GM11168 (cell line): ENCODE measurements around the gene PRDM4.
"Not testable (repeated sequence)": the region's sequence is repeated elsewhere in the genome, so short reads cannot be mapped to it uniquely, and the experiment has no call there.

ENCODE experiments used
- in situ Hi-C: fragments of 300-500 bp; cut with MboI; formaldehyde crosslinking; loops from one replicate; pipeline ENCODE4 v1.12.0; 2022; ENCODE audit warnings: low sequenced_read_pairs; ENCODE audit not compliant: unreplicated experiment

PRDM4 gene

DNA sequence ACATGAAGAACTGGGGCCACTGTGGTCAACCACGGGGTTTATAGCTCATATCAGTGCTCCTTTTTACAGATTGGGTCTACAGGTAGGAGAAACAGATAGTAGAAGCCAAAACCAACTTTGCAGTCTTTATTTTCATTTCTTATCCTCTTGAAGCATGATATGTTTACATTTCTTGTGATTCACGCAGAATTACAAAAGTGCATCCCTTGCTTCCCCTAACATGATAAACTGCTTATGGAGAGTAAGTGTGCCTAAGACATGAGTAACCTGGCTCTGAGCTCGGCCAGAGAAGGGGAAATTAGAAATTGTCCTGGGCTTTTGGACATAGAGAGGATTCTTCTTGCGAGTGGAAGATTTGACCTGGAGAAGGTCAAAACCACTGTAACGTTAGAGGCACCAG is 56.9 kb downstream of the PRDM4 start:
- in situ Hi-C loops, result no loop called here

DNA sequence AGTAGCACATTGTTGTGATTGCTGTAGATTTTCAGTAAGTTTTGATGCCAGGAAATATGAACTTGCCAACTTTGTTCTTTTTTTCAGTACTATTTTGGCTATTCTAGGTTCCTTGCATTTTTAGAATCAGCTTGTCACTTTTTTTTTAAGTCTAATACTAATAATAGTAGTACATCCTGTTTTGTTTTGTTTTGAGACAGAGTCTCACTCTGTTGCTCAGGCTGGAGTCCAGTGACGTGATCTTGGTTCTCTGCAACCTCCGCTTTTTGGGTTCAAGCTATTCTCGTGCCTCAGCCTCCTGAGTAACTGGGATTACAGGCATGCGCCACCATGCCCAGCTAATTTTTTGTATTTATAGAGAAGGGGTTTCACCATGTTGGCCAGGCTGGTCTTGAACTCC is 58.8 kb downstream of the PRDM4 start:
- in situ Hi-C loops, result no loop called here

DNA sequence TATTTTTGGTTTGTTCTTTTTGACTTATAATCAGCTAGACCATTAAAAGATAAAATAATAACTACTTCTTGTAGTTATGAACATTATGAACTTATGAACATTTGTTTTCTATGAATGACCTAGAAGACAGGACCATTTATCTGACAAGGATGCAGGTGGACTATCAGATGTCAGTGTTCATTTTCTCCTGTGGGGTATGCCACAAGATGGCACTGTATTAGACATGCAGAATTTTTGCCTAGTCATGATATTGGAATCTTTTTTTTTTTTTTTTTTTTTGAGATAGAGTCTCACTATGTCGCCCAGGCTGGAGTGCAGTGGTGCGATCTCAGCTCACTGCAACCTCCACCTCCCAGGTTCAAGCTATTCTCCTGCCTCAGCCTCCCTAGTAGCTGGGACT is 65.2 kb downstream of the PRDM4 start:
- in situ Hi-C loops, result not testable (repeated sequence)

DNA sequence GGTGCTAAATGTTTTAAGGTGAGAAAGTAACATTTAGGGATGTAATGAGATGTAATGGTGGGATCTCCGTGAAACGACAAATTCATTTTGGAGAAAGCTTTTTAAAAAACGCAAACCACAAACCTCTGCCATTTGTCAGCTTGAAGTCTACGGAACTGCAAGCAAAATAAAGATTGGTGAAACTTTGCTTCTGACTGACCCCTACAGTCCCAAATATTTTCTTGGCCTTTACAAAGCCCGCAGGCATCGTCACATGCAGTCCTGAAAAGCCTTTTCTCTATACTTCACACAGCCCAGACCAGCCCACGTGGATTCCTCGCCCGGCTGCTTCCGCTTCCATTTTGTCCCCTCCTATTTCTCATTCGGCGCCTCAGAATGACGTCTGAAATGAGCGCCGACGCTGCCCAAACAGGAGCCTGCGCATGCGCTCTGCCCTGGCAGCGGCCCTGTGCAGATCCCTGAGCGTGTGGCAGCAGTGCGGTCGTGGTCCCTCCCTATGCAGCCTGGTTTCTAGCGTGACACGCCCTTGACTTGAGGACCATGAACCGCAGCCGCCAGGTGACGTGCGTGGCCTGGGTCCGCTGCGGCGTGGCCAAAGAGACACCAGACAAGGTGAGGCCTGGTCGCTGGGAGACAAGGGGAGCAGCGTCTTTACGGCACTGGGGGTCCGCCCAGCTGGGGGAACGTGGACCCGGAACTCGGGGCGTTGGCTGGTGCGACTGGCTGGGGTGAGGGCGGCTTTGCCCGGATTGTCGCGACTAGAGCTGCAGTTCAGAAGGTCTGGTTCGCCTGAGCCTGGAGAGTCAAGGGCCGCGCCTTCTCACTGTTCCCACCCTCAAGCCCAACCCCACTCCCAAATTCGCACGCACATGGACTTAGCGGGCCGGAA is 75.3 kb downstream of the PRDM4 start, which contains the start of gene PWP1:
Gene PWP1 (plus strand): TSS at position 440 of the 889 bp plus-strand sequence. CDS start 101 bp downstream, at position 541.
- in situ Hi-C loops, result no loop called here

DNA sequence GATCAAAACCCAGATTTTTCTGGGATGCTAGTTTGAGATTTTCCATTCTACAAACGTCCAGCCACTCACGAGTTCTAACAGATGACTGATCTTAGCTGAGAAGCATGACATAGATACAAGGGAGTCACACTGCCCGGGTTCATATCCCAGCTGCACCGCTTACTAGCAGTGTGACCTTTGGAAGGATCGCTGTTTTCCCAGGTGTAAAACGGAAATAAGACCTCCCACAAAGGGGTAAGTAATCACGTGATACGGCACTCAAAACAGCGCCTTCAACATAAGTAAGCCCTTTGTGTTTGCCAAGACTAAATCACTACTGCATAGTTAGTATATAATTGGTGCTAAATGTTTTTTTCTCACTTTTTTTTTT is 76.0 kb downstream of the PRDM4 start:
- in situ Hi-C loops, result no loop called here

DNA sequence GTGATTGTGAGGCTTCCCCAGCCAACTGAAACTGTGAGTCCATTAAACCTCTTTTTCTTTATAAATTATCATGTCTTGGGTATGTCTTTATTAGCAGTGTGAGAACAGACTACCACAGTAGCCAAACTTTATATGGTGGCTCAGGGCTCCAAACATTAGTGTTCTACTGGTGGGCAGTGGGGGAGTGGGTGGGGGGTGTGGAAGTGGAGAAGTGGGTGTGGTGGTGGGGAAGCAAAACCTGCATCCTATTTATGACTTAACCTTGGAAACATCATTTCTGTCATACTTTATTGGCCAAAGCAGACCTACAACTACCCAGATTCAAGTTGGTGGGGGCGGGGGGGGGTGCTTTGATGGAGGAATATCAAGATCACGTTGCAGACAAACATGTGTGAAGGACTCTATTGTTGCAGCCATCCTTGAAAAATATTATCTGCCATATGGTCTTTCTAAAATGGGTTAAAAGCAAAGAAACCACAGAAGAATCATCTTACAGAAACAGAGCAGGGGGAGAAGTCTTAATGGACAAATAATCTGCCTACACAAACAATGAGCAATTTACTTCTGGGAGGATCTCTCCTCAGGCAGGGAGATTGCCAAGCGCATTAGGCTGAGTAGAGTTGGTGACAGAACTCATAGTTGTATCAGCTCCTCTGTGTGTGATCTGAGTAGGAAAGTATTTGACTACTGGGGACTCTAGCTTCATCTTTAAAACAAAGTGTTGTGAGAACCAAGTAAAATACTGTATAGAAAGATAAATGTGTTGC is 76.7 kb downstream of the PRDM4 start:
- in situ Hi-C loops, result no loop called here
